Measurements from ENCODE around the gene SPRR2D.
"Not testable (repeated sequence)": the region's sequence is repeated elsewhere in the genome, so short reads cannot be mapped to it uniquely, and the experiment has no call there.

SPRR2D gene

DNA sequence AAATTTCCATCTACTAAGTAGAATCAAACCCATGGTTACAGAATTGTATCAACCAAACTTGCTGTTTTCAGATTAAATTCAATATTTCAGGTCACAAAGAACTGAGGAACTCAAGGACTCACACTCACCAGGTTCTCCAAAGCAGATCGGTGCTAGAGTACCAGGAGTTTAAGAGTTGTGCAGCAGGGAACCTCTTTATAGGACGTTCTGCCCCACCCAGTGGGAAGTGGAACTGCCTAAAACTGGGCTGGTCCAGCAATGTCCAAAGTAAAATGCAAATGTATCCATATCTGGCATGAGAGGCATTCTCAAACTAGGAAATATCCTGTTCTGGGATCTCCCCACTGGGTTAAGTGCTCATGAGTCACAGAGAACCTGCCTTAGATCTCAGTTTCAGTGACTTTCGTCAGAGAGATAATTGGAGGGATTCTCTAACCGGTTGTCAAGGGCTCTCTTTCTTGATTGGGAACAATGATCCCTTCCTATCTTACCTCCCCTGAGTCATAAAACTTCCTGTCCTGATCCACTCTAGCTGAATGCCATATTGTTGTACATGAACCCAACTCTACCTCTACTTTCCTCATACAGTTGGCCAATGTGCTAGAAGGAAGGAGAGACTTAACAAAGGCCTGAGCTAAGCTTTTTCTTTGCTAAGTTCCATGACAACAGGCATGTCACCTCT lies at the start of gene SPRR2D:
Gene SPRR2D, minus strand, starts transcription at position 171 of the 682 bp plus-strand sequence. CDS start 774 bp downstream, outside the sequence.
- no peak for DNase-seq

DNA sequence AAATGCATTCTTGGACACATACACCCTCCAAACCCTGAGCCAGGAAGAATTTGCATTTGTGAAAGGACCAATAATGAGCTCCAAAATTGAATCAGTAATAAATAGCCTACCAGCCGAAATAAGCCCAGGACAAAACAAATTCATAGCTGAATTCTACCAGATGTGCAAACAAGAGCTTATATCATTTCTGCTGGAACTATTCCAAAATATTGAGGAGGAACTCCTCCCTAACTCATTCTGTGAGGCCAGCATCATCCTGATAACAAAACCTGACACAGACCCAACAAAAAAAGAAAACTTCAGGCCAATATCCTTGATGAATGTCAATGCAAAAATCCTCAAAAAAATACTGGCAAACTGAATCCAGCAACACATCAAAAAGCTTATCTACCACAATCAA lies 46.7 kb upstream of the SPRR2D start:
- DNase-seq: no peak

- DNase-seq: no peak
Measured at GRCh38 chr1:153081736-153082135, 40.8 kb upstream of the SPRR2D start.

DNA sequence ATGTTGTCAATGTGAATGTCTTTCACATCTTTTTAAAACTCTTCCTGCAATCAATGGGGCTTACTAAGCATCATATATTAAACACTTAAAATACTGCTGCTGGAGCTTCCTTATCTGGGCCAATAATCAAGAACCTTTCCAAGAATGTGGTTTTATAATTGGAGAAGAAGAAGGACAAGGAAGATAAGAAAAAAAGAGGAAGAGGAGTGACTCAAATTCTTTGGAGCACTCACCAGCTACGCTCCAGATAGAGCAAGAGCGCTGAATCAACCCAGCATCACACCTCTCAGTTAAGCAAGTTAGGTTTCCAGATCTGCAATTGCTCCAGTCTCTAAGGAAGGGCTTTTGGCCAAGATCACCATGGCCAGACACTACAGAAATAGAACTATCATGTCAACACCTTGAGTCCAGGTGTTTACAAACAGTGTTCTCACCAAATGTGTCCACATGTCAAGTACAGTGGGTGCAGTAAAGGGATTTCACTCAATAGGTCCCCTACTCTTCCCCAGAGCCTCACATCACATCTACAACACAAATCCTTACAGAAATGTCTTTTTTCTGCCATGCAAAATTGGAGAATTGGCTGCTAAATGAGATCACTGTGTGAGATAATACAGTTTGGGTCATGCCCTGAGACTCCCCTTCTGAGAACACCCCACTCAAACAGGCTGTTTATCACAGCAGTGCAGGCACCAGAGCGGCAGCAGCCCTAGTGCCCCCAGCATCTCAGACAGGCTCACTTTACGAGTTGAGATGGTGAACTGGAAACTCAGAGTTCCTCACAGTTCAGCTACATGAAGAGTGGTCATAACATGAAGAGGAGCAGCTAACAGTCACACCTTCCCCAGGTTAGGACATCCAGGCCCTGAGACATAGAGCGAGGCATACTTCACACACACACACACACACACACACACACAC lies 32.1 kb upstream of the SPRR2D start:
- no peak for DNase-seq

DNA sequence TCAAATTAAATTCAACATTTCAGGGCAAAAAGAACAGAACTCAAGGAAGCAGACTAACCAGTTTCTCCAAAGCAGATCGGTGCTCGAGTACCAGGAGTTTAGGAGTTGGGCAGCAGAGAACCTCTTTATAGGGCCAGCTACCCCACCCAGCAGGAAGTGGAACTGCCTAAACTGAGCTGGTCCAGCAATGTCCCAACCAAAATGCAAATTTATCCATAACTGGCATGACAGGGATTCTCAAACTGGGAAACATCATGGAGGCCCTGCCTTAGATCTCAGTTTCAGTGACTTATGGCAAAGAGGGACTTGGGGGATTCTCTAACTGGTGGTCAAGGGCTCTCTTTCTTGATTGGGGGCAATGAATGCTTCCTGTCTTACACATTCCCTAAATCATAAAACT lies 30.6 kb upstream of the SPRR2D start, which contains the start of gene SPRR2B:
Gene SPRR2B, minus strand, starts transcription at position 101 of the 400 bp plus-strand sequence. CDS start 772 bp downstream, outside the sequence.
- DNase-seq: no peak

- no peak for DNase-seq
Measured at GRCh38 chr1:153070243-153070642, 29.3 kb upstream of the SPRR2D start.

DNA sequence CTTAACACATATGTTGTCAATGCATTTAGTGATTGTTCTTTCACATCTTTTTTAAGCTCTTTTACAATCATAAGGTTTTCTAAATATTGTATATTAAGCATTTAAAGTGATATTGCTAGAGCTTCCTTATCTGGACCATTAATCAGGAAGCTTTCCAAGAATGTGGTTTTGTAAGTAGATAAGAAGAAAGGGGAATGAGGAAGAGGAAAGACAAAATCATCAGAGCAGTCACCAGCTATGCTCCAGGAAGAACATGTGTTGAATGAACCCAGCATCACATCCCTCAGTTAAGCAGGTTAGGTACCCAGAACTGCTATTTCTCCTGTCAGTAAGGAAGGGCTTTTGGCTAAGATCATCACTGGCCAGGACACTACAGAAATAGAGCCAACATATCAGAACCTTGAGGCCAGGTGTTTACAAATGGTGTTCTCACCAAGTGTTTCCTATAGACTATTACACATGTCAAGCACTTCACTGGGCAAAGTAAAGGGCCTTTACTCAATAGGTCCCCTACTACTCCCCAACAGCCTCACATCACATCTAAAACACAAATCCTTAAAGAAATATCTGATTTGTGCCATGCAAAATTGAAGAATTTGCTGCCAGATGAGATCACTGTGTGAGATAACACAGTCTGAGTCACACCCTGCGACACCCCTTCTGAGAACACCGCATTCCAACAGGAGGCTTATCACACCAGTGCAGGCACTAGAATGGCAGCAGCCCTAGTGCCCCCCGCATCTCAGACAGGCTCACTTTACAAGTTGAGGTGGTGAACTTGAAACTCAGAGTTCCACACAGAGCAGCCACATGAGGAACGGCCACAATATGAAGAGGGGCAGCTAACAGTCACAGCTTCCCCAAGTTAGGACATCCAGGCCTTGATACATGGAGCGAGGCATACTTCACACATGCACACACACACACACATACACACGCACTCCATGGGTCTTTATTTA lies 18.2 kb upstream of the SPRR2D start:
- DNase-seq: no peak

DNA sequence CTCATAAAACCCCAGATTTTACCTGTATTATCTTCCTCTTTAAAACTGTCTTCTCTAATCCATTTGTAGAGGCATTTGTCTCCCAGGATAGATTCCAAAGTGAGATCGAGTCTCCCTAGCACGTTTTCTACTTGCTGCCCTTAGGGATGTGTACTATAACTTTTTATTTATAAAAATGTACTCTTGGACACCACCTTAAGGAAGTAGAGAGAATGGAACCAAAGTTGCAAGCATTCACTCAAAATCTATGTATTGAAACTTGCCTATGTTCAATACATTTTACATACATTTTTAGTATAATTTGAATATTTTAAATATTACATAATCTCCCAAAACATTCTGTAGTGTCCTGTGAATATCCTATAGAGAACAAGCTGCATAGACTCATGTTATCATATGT lies 17.2 kb upstream of the SPRR2D start:
- DNase-seq: no peak

GRCh38 chr1:153057375-153057774 lies 16.5 kb upstream of the SPRR2D start, which contains the start of gene SPRR2A:
Gene SPRR2A, minus strand, starts transcription at chr1:153057512. Its CDS starts 777 bp downstream, at chr1:153056735.
- no peak for DNase-seq

- DNase-seq: not testable (repeated sequence)
Measured at GRCh38 chr1:153056111-153056510, 15.2 kb upstream of the SPRR2D start.

GRCh38 chr1:153049211-153049610 lies 8.3 kb upstream of the SPRR2D start:
- DNase-seq: no peak

- DNase-seq: no peak
Measured at GRCh38 chr1:153035211-153035610, 5.7 kb downstream of the SPRR2D start.

GRCh38 chr1:153032677-153033308 lies 8.1 kb downstream of the SPRR2D start:
- DNase-seq: no peak

- DNase-seq: no peak
Measured at GRCh38 chr1:153032073-153032472, 8.8 kb downstream of the SPRR2D start.

- no peak for DNase-seq
Measured at GRCh38 chr1:153030895-153031294, 10.0 kb downstream of the SPRR2D start, which contains the start of gene SPRR1B. Gene SPRR1B, plus strand, starts transcription at chr1:153031203. Its CDS starts 1,143 bp downstream, at chr1:153032346.

DNA sequence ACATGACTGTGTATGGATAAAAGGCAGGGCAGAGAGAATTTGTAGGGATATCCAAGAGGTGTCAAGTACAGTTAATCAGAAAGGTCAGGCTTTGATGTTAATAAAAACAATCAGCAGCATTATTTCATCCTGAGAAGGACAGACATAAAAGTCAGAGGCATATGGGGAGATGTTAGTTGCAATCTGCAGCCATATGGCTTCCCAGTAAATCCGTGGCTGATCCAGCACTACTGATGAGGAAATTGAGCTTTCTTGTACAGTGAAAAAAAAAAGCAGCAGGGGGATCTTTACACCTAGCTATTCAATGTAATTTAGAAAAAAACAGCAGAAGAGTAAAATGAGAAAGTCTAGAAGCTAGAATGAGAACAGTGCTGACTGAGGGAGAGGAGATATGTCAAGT lies 12.2 kb downstream of the SPRR2D start:
- no peak for DNase-seq

DNA sequence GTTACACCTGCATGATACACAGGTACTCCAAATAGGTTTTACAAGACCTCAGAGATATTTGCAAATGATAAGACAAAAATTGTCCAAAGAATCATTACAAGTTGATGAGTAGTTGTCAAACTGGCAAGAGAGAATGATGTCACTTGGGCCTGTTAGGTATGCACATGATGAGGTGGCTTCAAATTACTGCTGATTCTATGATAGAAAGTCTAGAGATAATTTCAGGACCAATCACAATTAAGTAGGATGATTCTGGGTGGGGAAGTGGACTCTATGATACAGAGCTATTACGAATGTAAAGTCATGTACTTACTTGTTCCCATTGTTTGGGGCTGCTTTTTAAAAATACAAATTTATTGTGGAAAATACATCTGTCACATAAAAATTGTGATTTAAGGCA lies 15.1 kb downstream of the SPRR2D start:
- no peak for DNase-seq

DNA sequence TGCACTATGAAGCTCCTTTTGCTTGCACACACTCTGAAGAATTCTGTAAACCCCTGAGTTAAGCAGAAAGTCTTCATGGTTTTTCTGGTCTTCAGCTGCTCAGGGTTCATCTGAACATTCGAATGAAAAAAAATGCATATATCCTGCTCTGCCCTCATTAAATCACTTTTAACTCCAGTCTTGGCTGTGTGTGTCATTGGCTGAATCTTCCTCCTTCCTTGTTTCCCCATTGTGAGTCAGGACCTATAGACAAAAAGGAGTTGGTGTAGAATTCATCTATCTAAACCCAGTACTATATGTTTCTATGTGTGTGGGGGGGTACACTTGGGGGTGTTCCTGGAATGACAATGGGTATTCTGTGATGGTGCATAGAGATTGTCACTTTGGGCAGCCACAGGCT lies 16.5 kb downstream of the SPRR2D start:
- DNase-seq: no peak

DNA sequence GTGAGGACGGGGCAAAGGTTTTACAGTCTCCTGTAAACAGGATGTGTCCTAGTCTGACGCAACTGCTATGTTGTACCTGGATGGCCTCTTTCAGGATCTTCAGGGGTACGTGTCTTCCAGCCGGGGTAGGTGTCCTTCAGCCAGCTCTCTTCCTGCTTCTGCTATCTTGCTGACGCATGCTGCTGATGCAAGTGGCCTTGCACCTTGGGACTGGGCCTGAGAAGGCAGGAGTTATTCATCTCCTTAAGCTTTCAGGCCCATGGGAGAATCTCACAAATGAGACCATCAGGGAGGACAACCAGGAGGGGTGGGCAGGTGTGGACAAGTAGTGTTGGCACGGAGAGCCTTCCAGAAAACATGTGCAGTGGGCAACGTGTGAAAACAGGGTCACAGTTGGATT lies 17.8 kb downstream of the SPRR2D start:
- DNase-seq: no peak

DNA sequence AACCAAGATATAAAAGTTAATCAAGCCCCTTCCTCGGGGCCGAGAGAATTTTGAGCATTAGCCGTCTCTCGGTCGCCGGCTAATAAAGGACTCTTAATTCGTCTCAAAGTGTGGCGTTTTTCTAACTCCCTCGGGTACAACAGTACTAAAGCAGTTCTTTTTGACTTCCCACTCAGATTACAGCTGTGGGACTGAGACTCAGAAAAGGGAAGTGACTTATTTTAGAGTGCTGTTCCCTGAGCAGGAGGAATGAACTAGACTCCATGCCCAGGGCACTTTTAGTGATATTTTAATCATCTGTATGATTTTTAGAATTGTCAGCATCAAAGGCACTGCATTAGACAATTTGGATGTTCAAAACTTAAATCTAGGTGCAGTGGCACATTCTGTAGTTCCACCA lies 18.6 kb downstream of the SPRR2D start:
- DNase-seq: not testable (repeated sequence)

GRCh38 chr1:153021829-153022228 lies 19.1 kb downstream of the SPRR2D start:
- DNase-seq: not testable (repeated sequence)

DNA sequence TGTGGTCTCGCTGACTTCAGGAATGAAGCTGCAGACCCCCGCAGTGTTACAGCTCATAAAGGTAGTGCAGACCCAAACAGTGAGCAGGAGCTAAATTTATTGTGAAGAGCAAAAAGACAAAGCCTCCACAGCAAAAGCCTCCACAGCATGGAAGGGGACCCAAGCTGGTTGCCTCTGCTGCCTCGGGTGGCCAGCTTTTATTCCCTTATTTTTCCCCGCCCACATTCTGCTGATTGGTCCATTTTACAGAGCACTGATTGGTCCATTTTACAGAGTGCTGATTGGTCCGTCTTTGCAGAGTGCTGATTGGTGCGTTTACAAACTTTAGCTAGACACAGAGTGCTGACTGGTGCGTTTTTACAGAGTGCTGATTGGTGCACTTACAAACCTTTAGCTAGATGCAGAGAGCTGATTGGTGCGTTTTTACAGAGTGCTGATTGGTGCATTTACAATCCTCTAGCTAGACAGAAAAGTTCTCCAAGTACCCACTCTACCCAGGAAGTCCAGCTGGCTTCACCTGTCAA lies 29.6 kb downstream of the SPRR2D start:
- not testable (repeated sequence) for DNase-seq

All from NCI-H2029 (cell line).